K562 (cell line): ENCODE measurements around the gene DGCR2. TPM values are rescaled to one million over a fixed set of nuclear protein-coding genes. Genes with fewer than 3 reads are reported as not detected.
A peak's percentile ranks its signal among the peaks of the same experiment; 100 is the strongest.

ENCODE experiments used
- ATAC-seq: fragments of 200-7000 bp; cut with Tn5 transposase; 3 replicates; pipeline ENCODE4 v1.9.1; 2020; ENCODE audit warnings: moderate library complexity
- BruUV-seq: library from RNA; stranded (reverse); fragments of 400-500 nt; replicated peaks from 2 replicates; lab custom pipeline; 2021; lab: Mats Ljungman, UMichigan
- CTCF ChIA-PET: fragments of 300-600 bp; formaldehyde crosslinking; extraction: SDS; loops from one replicate; lab custom pipeline; 2021; ENCODE audit warnings: low intra/inter-chr PET ratio; lab: Yijun Ruan, JAX
- POLR2A ChIA-PET: fragments of 300-600, 350-650 bp; sonication (Branson Sonifier 250); formaldehyde crosslinking; extraction: SDS; loops from one replicate; lab custom pipeline; 2021; ENCODE audit warnings: antibody characterized with exemption, inconsistent platforms; lab: Yijun Ruan, JAX
- DNase-seq, 4 experiments: peaks; one replicate each; pipeline versions ENCODE4 v3.0.0 to v3.0.0-alpha.2; 2011 to 2018; ENCODE audit warnings: low spot score in 3 of 4, mixed read lengths in 3 of 4; ENCODE audit errors: extremely low read depth in 1 of 4
- FAIRE-seq: peaks from 2 replicates; lab custom pipeline; 2011; peaks lifted over from hg19 to GRCh38; lab: Jason Lieb, UNC
- H2AFZ ChIP-seq: 2 replicates; pipeline ENCODE4 v1.6.0; 2011; ENCODE audit warnings: low read depth, low read length, control low read depth, inconsistent platforms
- H3K27ac ChIP-seq: fragments of 200-600 bp; 3 replicates; pipeline ENCODE4 v1.8.0; 2011; ENCODE audit warnings: low read depth, mild to moderate bottlenecking, control low read depth, inconsistent platforms, low read length, moderate library complexity, mixed read lengths; ENCODE audit errors: extremely low read depth
- H3K27me3 ChIP-seq, 2 experiments: fragments of 300-600 bp in 1 of 2; 2 replicates in 1 of 2; 3 replicates in 1 of 2; pipeline versions ENCODE4 v1.6.0 to v1.8.0; 2011; ENCODE audit warnings: inconsistent platforms in 2 of 2, low read length in 2 of 2, mild to moderate bottlenecking in 1 of 2, mixed read lengths in 1 of 2, moderate library complexity in 1 of 2; ENCODE audit not compliant: control insufficient read depth in 2 of 2, insufficient read depth in 2 of 2
- H3K36me3 ChIP-seq: fragments of 300-600 bp; 3 replicates; pipeline ENCODE4 v1.8.0; 2011; ENCODE audit warnings: mild to moderate bottlenecking, low read length, inconsistent platforms; ENCODE audit not compliant: control insufficient read depth, insufficient read depth
- H3K4me1 ChIP-seq, 2 experiments: fragments of 200-600 bp in 1 of 2; replicated peaks in 1 of 2; 2 replicates in 1 of 2; 3 replicates in 1 of 2; pipeline versions ENCODE4 v1.5.1 to v1.8.0; 2011; ENCODE audit warnings: inconsistent platforms in 2 of 2, low read length in 2 of 2, mild to moderate bottlenecking in 1 of 2, mixed read lengths in 1 of 2, moderate library complexity in 1 of 2; ENCODE audit not compliant: control insufficient read depth in 2 of 2, insufficient read depth in 2 of 2
- H3K4me2 ChIP-seq: 2 replicates; pipeline ENCODE4 v1.6.1; 2011; ENCODE audit warnings: low read length, control low read depth, inconsistent platforms, mixed read lengths; ENCODE audit not compliant: insufficient read depth
- H3K4me3 ChIP-seq: fragments of 200-600 bp; sonication (generic), shearing (Covaris generic); 2 replicates; pipeline ENCODE4 v1.5.1; 2016; ENCODE audit warnings: control low read depth, inconsistent platforms
- H3K79me2 ChIP-seq: fragments of 200-600 bp; 3 replicates; pipeline ENCODE4 v1.8.0; 2011; ENCODE audit warnings: low read length, inconsistent platforms; ENCODE audit not compliant: control insufficient read depth, insufficient read depth
- H3K9ac ChIP-seq, 2 experiments: 2 replicates each; pipeline versions ENCODE4 v1.6.0 to v1.6.1; 2011; ENCODE audit warnings: low read depth in 2 of 2, low read length in 2 of 2, control low read depth in 1 of 2, inconsistent platforms in 1 of 2, mild to moderate bottlenecking in 1 of 2, mixed read lengths in 1 of 2; ENCODE audit not compliant: insufficient read depth in 1 of 2
- H3K9me1 ChIP-seq: one replicate; pipeline ENCODE4 v1.6.0; 2011; ENCODE audit warnings: inconsistent platforms, mild to moderate bottlenecking, low read length, moderate library complexity; ENCODE audit not compliant: control insufficient read depth, insufficient read depth
- H3K9me3 ChIP-seq: replicated peaks from 2 replicates; pipeline ENCODE4 v1.5.1; 2011; ENCODE audit warnings: low read depth, low read length, inconsistent platforms; ENCODE audit not compliant: control insufficient read depth, insufficient read depth
- H4K20me1 ChIP-seq: replicated peaks from 2 replicates; pipeline ENCODE4 v1.6.1; 2011; ENCODE audit warnings: low read length, inconsistent platforms, mixed read lengths; ENCODE audit not compliant: control insufficient read depth, insufficient read depth
- AFF4 ChIP-seq: sonication (generic); formaldehyde crosslinking; IDR thresholded peaks from 2 replicates; pipeline ENCODE4 v1.8.0; 2023; ENCODE audit warnings: mild to moderate bottlenecking, missing genetic modification reagents
- BDP1 ChIP-seq: IDR thresholded peaks from 3 replicates; pipeline ENCODE4 v1.6.1; 2011; ENCODE audit not compliant: insufficient read length, insufficient read depth
- ZNF318 ChIP-seq, 2 experiments: fragments of 450-650 bp; IDR thresholded peaks; 2 replicates each; pipeline ENCODE4 v1.6.1; 2016; ENCODE audit warnings: mild to moderate bottlenecking in 2 of 2, borderline replicate concordance in 1 of 2, low read depth in 1 of 2, moderate library complexity in 1 of 2
- ZNF507 ChIP-seq: conservative IDR thresholded peaks from 2 replicates; pipeline ENCODE4 v1.6.1; 2017; ENCODE audit warnings: missing genetic modification characterization, missing compliant biosample characterization
- WGBS: fragments of 100-300 bp; shearing (Covaris generic); methylation state at CpG from one replicate; pipeline ENCODE4 v1.1.6; 2016; ENCODE audit warnings: low coverage, mixed read lengths; ENCODE audit not compliant: insufficient coverage; ENCODE audit errors: missing lambda C conversion rate; 5-methylcytosine and 5-hydroxymethylcytosine counted together
- in situ Hi-C: fragments of 300-500 bp; cut with MboI; formaldehyde crosslinking; loops from 4 replicates; pipeline ENCODE4 v1.15.0; 2018; ENCODE audit warnings: inconsistent platforms, mixed read lengths
- intact Hi-C: fragments of 100-400 bp; cut with micrococcal nuclease; formaldehyde crosslinking; loops from 2 replicates; pipeline ENCODE4 v1.14.2; 2022
- polyA plus RNA-seq, 8 experiments: library from polyadenylated mRNA; depleted of rRNA in 4 of 8; stranded (reverse) in 5 of 8; unstranded in 3 of 8; fragments of >200 nt; fragmentation: Nextera tagmentation in 2 of 8; fragmentation: Illumina TruSeq in 1 of 8; extraction: Ambion mirVana in 2 of 8; extraction: Trizol in 1 of 8; gene quantifications; 2 replicates each; pipeline versions ENCODE4 v1.2.1 to v1.2.3, GENCODE V29; 2011 to 2014; ENCODE audit warnings: inconsistent platforms in 1 of 8, missing spikeins in 1 of 8
- total RNA-seq, 7 experiments: library from RNA; depleted of rRNA in 6 of 7; stranded (reverse); fragments of >200 nt in 6 of 7; fragmentation: Illumina TruSeq in 2 of 7; extraction: Trizol in 2 of 7; gene quantifications; 2 replicates each; pipeline versions ENCODE4 v1.2.1 to v1.2.3, GENCODE V29; 2011 to 2021; ENCODE audit warnings: low replicate concordance in 1 of 7

The DGCR2 gene
- total and polyA plus RNA-seq, 9 of the 15 experiments (the other 6 are each of a cell fraction or from before 2014, with no cell fraction given), result 0.69 to 101 (median 56.4) TPM

GRCh38 chr22:19082101-19082500 is 40.1 kb downstream of the DGCR2 start (continued):
- TF ChIP-seq ZNF318 (IDR thresholded peaks at IDR 0.05; ENCODE audit: borderline replicate concordance in 1 of 2, low read depth in 1 of 2), result no peak
- TF ChIP-seq, all 486 proteins: peak for 0

- Histone ChIP-seq H3K4me2 (no peak overlapping the region), H3K36me3 (peaks cover 41% of the 10 kb centered on the region), H3K9ac (no peak overlapping the region), H3K9me1 (no peaks in the 10 kb centered on the region), H3K4me3 (no peak overlapping the region), H3K4me1 (peaks cover under 1 to 7% of the 10 kb centered on the region in 2 experiments; a peak in 4 of 5 replicates), H2AFZ (no peak overlapping the region)
- 44% methylated on average over 3 of the region's 3 CpGs for WGBS
- intact Hi-C loops, result no loop called here
- no peak for FAIRE-seq
- DNase-seq, result no peak
- POLR2A ChIA-PET, result interaction anchor here (0.7 to 3.3 kb wide), 7 partner anchors 8 to 258 kb away, joined by 3 to 18 read pairs (median 4); no protein-coding TSS in a partner anchor
- TF ChIP-seq AFF4 (CRISPR knock-in tag), result no peak
- TF ChIP-seq ZNF507 (tag), result peak; percentile 16; the same call in 1 of the 2 replicates
- TF ChIP-seq BDP1, result peak; percentile 7
- TF ChIP-seq, all 486 proteins: peak for 2
- Histone ChIP-seq H3K27ac (no peak overlapping the region), H3K79me2 (peaks cover 3% of the 10 kb centered on the region; the same call in 1 of the 3 replicates), H4K20me1 (peaks cover 6% of the 10 kb centered on the region), H3K9me3 (no peaks in the 10 kb centered on the region), H3K27me3 (no peaks in the 10 kb centered on the region)
- no TSS peak for BruUV-seq
- CTCF ChIA-PET, result no interaction called here
- in situ Hi-C loops, result no loop called here
- ATAC-seq, result no peak
Observed at GRCh38 chr22:19081351-19081750, 40.9 kb downstream of the DGCR2 start.
